HEK293T (cell line): Measurements from ENCODE around the gene LELP1.

Source experiments
- BHLHE40 ChIP-seq: fragments of 450-650 bp; IDR thresholded peaks from 2 replicates; pipeline ENCODE4 v1.6.1; 2016; ENCODE audit warnings: mild to moderate bottlenecking, moderate library complexity, borderline replicate concordance
- CTBP1 ChIP-seq: fragments of 450-650 bp; IDR thresholded peaks from 2 replicates; pipeline ENCODE4 v1.6.1; 2016; ENCODE audit warnings: borderline replicate concordance
- ELF4 ChIP-seq: fragments of 450-650 bp; IDR thresholded peaks from 2 replicates; pipeline ENCODE4 v1.6.1; 2017; ENCODE audit warnings: antibody characterized with exemption
- FOXA1 ChIP-seq: fragments of 450-650 bp; IDR thresholded peaks from 2 replicates; pipeline ENCODE4 v1.6.1; 2016; ENCODE audit warnings: mild to moderate bottlenecking
- FOXK2 ChIP-seq: fragments of 450-650 bp; IDR thresholded peaks from 2 replicates; pipeline ENCODE4 v1.6.1; 2016; ENCODE audit warnings: mild to moderate bottlenecking
- FOXM1 ChIP-seq: fragments of 450-650 bp; IDR thresholded peaks from 2 replicates; pipeline ENCODE4 v1.6.1; 2017; ENCODE audit warnings: mild to moderate bottlenecking, borderline replicate concordance
- HDGF ChIP-seq: fragments of 450-650 bp; IDR thresholded peaks from 2 replicates; pipeline ENCODE4 v1.6.1; 2017; ENCODE audit warnings: antibody characterized with exemption, borderline replicate concordance
- L3MBTL2 ChIP-seq: fragments of 450-650 bp; conservative IDR thresholded peaks from 2 replicates; pipeline ENCODE4 v1.6.1; 2016; ENCODE audit warnings: mild to moderate bottlenecking
- LEF1 ChIP-seq: fragments of 450-650 bp; IDR thresholded peaks from 2 replicates; pipeline ENCODE4 v1.6.1; 2017; ENCODE audit warnings: mild to moderate bottlenecking, borderline replicate concordance
- NFRKB ChIP-seq: fragments of 450-650 bp; IDR thresholded peaks from 2 replicates; pipeline ENCODE4 v1.6.1; 2016; ENCODE audit warnings: mild to moderate bottlenecking, moderate library complexity
- PKNOX1 ChIP-seq: fragments of 450-650 bp; IDR thresholded peaks from 2 replicates; pipeline ENCODE4 v1.6.1; 2016
- SP1 ChIP-seq: fragments of 450-650 bp; IDR thresholded peaks from 2 replicates; pipeline ENCODE4 v1.6.1; 2017
- SUZ12 ChIP-seq: fragments of 450-650 bp; IDR thresholded peaks from 2 replicates; pipeline ENCODE4 v1.6.1; 2016; ENCODE audit warnings: mild to moderate bottlenecking
- TARDBP ChIP-seq: fragments of 450-650 bp; IDR thresholded peaks from 2 replicates; pipeline ENCODE4 v1.6.1; 2016

DNA sequence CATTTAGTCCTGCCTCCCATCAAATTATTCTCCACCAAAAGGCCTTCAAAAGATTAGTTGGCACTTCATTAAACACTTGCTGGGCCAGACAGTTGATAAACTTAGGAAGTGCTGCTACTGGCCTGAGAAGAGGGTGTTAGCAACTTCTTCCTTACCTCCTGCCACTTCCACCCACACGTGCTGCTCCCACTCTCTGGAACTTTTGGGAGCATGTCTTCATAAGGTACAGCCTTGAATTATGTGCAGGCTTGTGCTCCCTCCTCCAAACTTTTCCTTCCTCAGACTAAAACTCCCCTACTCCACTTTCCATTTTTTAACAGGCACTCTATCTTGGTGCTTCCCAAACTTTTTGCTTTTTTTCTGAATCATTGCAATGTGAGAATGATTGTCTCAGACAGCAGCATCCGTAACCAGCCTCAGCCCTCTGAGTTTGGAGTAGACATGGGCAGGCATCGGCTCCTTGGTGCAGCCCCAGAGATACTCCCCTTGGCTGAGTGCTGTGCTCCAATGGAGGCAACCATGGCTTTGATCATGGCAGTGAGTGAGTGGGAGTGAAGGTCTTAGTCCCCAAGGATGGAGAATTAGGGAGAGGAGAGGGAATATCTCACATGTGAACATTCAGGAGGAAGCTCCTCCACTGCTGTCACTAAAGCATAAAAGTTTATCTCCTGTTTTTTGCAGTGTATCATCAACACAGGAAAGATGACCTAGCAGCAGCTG is 8.7 kb upstream of the LELP1 start:
- TF ChIP-seq HDGF, result no peak
- TF ChIP-seq FOXA1, result no peak
- no peak for TF ChIP-seq PKNOX1
- TF ChIP-seq ELF4, result no peak
- TF ChIP-seq SP1, result no peak
- no peak for TF ChIP-seq SUZ12
- TF ChIP-seq FOXM1, result no peak
- TF ChIP-seq TARDBP, result no peak
- no peak for TF ChIP-seq FOXK2
- TF ChIP-seq L3MBTL2, result no peak
- no peak for TF ChIP-seq NFRKB
- TF ChIP-seq CTBP1, result no peak
- TF ChIP-seq BHLHE40, result no peak
- no peak for TF ChIP-seq LEF1
